Bronchial epithelial cell (primary cell): ENCODE measurements around the gene UFD1. TPM values are rescaled to one million over a fixed set of nuclear protein-coding genes. Genes with fewer than 3 reads are reported as not detected.
A peak's percentile ranks its signal among the peaks of the same experiment; 100 is the strongest.

ENCODE experiments used
- DNase-seq: peaks from one replicate; pipeline ENCODE4 v3.0.0-alpha.2; 2010; ENCODE audit warnings: low read depth
- FAIRE-seq: peaks from 2 replicates; lab custom pipeline; 2011; peaks lifted over from hg19 to GRCh38; lab: Jason Lieb, UNC
- H3K27me3 ChIP-seq: 2 replicates; pipeline ENCODE4 v1.5.1; 2011; ENCODE audit warnings: low read length; ENCODE audit not compliant: control insufficient read depth, insufficient read depth
- H3K36me3 ChIP-seq: 2 replicates; pipeline ENCODE4 v1.5.1; 2011; ENCODE audit warnings: low read length; ENCODE audit not compliant: control insufficient read depth, insufficient read depth
- H3K4me3 ChIP-seq: 2 replicates; pipeline ENCODE4 v1.5.1; 2011; ENCODE audit warnings: mild to moderate bottlenecking, low read depth, low read length, control low read depth
- CTCF ChIP-seq: IDR thresholded peaks from 2 replicates; pipeline ENCODE4 v1.5.1; 2011; ENCODE audit warnings: mild to moderate bottlenecking, moderate library complexity, low read length, control low read depth, inconsistent platforms; ENCODE audit not compliant: insufficient read depth, severe bottlenecking
- total RNA-seq: library from RNA; depleted of rRNA; stranded (reverse); fragments of >200 nt; gene quantifications from 2 replicates; pipeline ENCODE4 v1.2.1, GENCODE V29; 2014

UFD1 gene
- total RNA-seq, 1 donor from 2014 or later: 66.9 TPM

DNA sequence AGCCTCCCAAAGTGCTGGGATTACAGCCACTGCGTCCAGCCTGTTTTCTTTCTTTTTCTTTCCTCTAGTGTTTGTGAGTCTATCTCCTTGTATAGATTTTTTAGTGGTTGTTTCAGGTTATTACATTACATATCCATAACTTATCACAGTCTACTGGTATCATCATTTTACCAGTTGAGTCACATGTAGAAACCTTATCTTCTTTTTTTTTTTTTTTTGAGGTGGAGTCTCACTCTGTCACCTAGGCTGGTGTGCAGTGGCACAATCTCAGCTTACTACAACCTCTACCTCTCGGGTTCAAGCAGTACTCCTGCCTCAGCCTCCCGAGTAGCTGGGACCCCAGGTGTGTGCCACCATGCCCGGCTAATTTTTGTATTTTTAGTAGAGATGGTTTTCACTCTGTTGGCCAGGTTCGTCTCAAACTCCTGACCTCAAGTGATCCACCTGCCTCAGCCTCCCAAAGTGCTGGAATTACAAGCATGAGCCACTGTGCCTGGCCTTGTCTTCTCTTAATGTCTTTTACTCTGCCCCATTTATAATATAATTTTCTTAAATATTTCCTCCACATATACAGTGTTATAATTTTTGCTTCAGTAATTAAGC, 11.7 kb upstream of the UFD1 start:
- H3K36me3 ChIP-seq: no peaks in the 10 kb centered on the region

DNA sequence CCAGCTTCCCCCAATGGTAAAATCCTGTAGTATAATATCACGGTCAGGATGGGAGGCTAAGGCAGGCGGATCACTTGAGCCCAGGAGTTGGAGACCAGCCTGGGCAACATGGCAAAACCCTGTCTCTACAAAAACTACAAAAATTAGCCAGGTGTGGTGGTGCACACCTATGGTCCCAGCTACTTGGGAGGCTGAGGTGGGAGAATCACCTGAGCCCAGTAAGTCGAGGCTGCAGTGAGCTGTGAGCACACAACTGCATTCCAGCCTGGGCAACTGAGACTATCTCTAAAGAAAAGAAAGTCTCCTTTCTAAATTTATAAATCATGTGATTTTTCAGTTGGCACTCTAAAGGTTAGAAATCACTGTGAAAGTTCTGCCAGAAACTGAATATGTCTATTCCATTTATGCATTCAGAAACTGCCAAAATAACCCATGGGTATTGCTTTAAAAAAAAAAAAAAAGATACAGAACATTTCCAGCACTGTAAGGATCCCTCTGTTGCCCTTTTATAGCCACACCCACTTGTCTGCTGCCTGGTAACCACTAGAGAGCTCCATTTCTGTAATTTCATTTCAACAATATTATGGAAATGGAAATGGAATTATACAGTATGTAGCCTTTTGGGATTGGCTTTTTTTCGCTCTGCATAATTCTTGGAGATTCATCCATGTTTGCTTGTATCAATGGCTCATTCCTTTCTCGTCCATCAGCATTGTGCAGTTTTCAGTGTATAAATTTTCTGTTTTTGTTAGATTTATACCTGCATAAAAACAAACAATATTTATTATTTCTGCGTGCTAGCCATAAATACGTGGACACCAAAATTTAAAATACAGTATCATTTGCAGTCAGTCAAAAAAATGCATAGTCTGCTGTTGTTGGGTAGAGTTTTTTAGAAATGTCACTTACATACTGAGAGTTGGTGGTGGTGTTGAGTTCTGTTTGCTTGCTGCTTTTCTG, 10.2 kb upstream of the UFD1 start:
- no peak overlapping the region for H3K4me3 ChIP-seq
- TF ChIP-seq CTCF: no peak
- FAIRE-seq: no peak

More for the DNA sequence above, 11.7 kb upstream of the UFD1 start:
- Histone ChIP-seq H3K27me3 (no peaks in the 10 kb centered on the region), H3K4me3 (no peak overlapping the region)
- no peak for DNase-seq
- no peak for FAIRE-seq
- no peak for TF ChIP-seq CTCF

GRCh38 chr22:19488285-19488684, 9.3 kb upstream of the UFD1 start:
- no peak for TF ChIP-seq CTCF
- Histone ChIP-seq H3K4me3 (no peak overlapping the region), H3K27me3 (no peaks in the 10 kb centered on the region), H3K36me3 (no peaks in the 10 kb centered on the region)
- no peak for DNase-seq
- peak; percentile 36 for FAIRE-seq

More for the DNA sequence above, 10.2 kb upstream of the UFD1 start:
- Histone ChIP-seq H3K27me3 (no peaks in the 10 kb centered on the region), H3K36me3 (no peaks in the 10 kb centered on the region)
- no peak for DNase-seq

GRCh38 chr22:19483481-19484244, 4.7 kb upstream of the UFD1 start:
- no peak for FAIRE-seq

More at GRCh38 chr22:19483481-19484244, 4.7 kb upstream of the UFD1 start:
- Histone ChIP-seq H3K36me3 (no peaks in the 10 kb centered on the region), H3K4me3 (no peak overlapping the region), H3K27me3 (no peaks in the 10 kb centered on the region)
- no peak for TF ChIP-seq CTCF
- peak; percentile 72 for DNase-seq
